Breast epithelium (tissue), 4 donors: Measurements from ENCODE around the gene SLC17A8. TPM values are rescaled to one million over a fixed set of nuclear protein-coding genes. Genes with fewer than 3 reads are reported as not detected.

ENCODE experiments used
- DNase-seq, 2 donors: peaks; one replicate each; pipeline ENCODE4 v3.0.0-alpha.2; 2019; ENCODE audit warnings: low spot score in 2 of 2
- H3K27ac ChIP-seq, 2 donors: fragments of 200-600 bp; sonication (generic) in 1 of 2; one replicate each; pipeline ENCODE4 v1.5.1; 2016 to 2019; ENCODE audit warnings: mild to moderate bottlenecking in 1 of 2
- H3K27me3 ChIP-seq, 2 donors: fragments of 200-600 bp; sonication (generic) in 1 of 2; one replicate each; pipeline versions ENCODE4 v1.5.1 to v1.6.0; 2017 to 2019; ENCODE audit warnings: control low read depth in 1 of 2, mild to moderate bottlenecking in 1 of 2
- H3K36me3 ChIP-seq: fragments of 200-600 bp; one replicate; pipeline ENCODE4 v1.5.1; 2019
- H3K4me1 ChIP-seq, 2 donors: fragments of 200-600 bp; sonication (generic); one replicate each; pipeline ENCODE4 v1.5.1; 2016 to 2019; ENCODE audit warnings: control low read depth in 1 of 2
- H3K4me3 ChIP-seq, 3 donors: fragments of 200-600 bp; sonication (generic); 1 replicate in 2 of 3; 2 replicates in 1 of 3; pipeline ENCODE4 v1.5.1; 2016 to 2019; ENCODE audit warnings: mild to moderate bottlenecking in 3 of 3, moderate library complexity in 2 of 3
- H3K9me3 ChIP-seq, 2 donors: fragments of 200-600 bp; sonication (generic) in 1 of 2; one replicate each; pipeline ENCODE4 v1.5.1; 2016 to 2019; ENCODE audit warnings: control low read depth in 1 of 2
- CTCF ChIP-seq, 3 donors: fragments of 450-650 bp; IDR thresholded peaks; one replicate each; pipeline ENCODE4 v1.5.1; 2016 to 2017; ENCODE audit warnings: antibody characterized with exemption in 3 of 3, mild to moderate bottlenecking in 3 of 3, moderate library complexity in 3 of 3
- POLR2A ChIP-seq: fragments of 450-650 bp; IDR thresholded peaks from one replicate; pipeline ENCODE4 v1.6.1; 2016; ENCODE audit warnings: antibody characterized with exemption, mild to moderate bottlenecking, moderate library complexity
- POLR2AphosphoS5 ChIP-seq, 3 donors: sonication (generic); formaldehyde crosslinking; IDR thresholded peaks; one replicate each; pipeline ENCODE4 v1.6.1; 2017; ENCODE audit warnings: antibody characterized with exemption in 3 of 3
- intact Hi-C: fragments of 100-400 bp; cut with DNase I; formaldehyde crosslinking; loops from one replicate; pipeline ENCODE4 v1.15.1; 2023; ENCODE audit warnings: low total_unique reads
- total RNA-seq, 3 donors: library from RNA; depleted of rRNA; stranded (reverse); fragments of >200 nt; gene quantifications; one replicate each; pipeline ENCODE4 v1.1.0, GENCODE V29; 2016

The SLC17A8 gene
- total RNA-seq, 3 donors from 2014 or later, result not detected

GRCh38 chr12:100345020-100345767 lies 11.7 kb upstream of the SLC17A8 start:
- intact Hi-C loops, result no loop called here
- Histone ChIP-seq H3K9me3 (no peaks in the 10 kb centered on the region), H3K27me3 (no peaks in the 10 kb centered on the region), H3K27ac (no peak overlapping the region), H3K4me3 (no peak overlapping the region), H3K4me1 (no peaks in the 10 kb centered on the region), H3K36me3 (no peaks in the 10 kb centered on the region)
- DNase-seq, result no peak
- TF ChIP-seq POLR2AphosphoS5 (IDR thresholded peaks at IDR 0.05) (no peak), CTCF (IDR thresholded peaks at IDR 0.05) (no peak), POLR2A (no peak)

- no peak for TF ChIP-seq CTCF (IDR thresholded peaks at IDR 0.05)
- TF ChIP-seq POLR2A, result no peak
- TF ChIP-seq POLR2AphosphoS5 (IDR thresholded peaks at IDR 0.05), result no peak
- Histone ChIP-seq H3K27me3 (no peaks in the 10 kb centered on the region), H3K27ac (no peak overlapping the region), H3K36me3 (no peaks in the 10 kb centered on the region), H3K4me3 (no peak overlapping the region), H3K9me3 (no peaks in the 10 kb centered on the region), H3K4me1 (no peaks in the 10 kb centered on the region)
- no peak for DNase-seq
- intact Hi-C loops, result no loop called here
Measured at GRCh38 chr12:100346660-100347059, 10.2 kb upstream of the SLC17A8 start.

GRCh38 chr12:100348657-100349454 lies 8.0 kb upstream of the SLC17A8 start:
- no peak overlapping the region for H3K27ac ChIP-seq
- intact Hi-C loops, result no loop called here
- no peaks in the 10 kb centered on the region for H3K36me3 ChIP-seq
- TF ChIP-seq POLR2AphosphoS5 (IDR thresholded peaks at IDR 0.05) (no peak), CTCF (IDR thresholded peaks at IDR 0.05) (peak in 1 of 3 donors; percentile 25)
- H3K4me1 ChIP-seq, result no peaks in the 10 kb centered on the region
- H3K9me3 ChIP-seq, result no peaks in the 10 kb centered on the region
- DNase-seq, result no peak
- H3K4me3 ChIP-seq, result no peak overlapping the region
- H3K27me3 ChIP-seq, result no peaks in the 10 kb centered on the region

GRCh38 chr12:100359248-100359647 lies 2.4 kb downstream of the SLC17A8 start:
- Histone ChIP-seq H3K27me3 (peaks cover 0 to 5% of the 10 kb centered on the region in 2 donors), H3K9me3 (no peaks in the 10 kb centered on the region), H3K4me1 (no peaks in the 10 kb centered on the region), H3K4me3 (no peak overlapping the region), H3K36me3 (no peaks in the 10 kb centered on the region), H3K27ac (no peak overlapping the region)
- intact Hi-C loops, result no loop called here
- DNase-seq, result no peak
- no peak for TF ChIP-seq POLR2AphosphoS5 (IDR thresholded peaks at IDR 0.05)
- TF ChIP-seq POLR2A, result no peak
- TF ChIP-seq CTCF (IDR thresholded peaks at IDR 0.05), result no peak

GRCh38 chr12:100359822-100360221 lies 2.9 kb downstream of the SLC17A8 start:
- TF ChIP-seq CTCF (IDR thresholded peaks at IDR 0.05) (no peak), POLR2A (no peak), POLR2AphosphoS5 (IDR thresholded peaks at IDR 0.05) (no peak)
- no peak overlapping the region for H3K4me3 ChIP-seq
- H3K27ac ChIP-seq, result no peak overlapping the region
- intact Hi-C loops, result no loop called here
- no peaks in the 10 kb centered on the region for H3K36me3 ChIP-seq
- no peaks in the 10 kb centered on the region for H3K9me3 ChIP-seq
- no peaks in the 10 kb centered on the region for H3K4me1 ChIP-seq
- no peak for DNase-seq
- H3K27me3 ChIP-seq, result peaks cover 0 to 5% of the 10 kb centered on the region in 2 donors
